NCI-H1417 (cell line): ENCODE data around the gene TTC1.
A peak's percentile ranks its signal among the peaks of the same experiment; 100 is the strongest.
"Not testable (repeated sequence)": the region's sequence is repeated elsewhere in the genome, so short reads cannot be mapped to it uniquely, and the experiment has no call there.

ENCODE experiments used
- DNase-seq, 3 experiments: peaks; one replicate each; lab custom pipeline; 2025; lab: John Stamatoyannopoulos, UW

TTC1 gene, protein sequence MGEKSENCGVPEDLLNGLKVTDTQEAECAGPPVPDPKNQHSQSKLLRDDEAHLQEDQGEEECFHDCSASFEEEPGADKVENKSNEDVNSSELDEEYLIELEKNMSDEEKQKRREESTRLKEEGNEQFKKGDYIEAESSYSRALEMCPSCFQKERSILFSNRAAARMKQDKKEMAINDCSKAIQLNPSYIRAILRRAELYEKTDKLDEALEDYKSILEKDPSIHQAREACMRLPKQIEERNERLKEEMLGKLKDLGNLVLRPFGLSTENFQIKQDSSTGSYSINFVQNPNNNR

DNA sequence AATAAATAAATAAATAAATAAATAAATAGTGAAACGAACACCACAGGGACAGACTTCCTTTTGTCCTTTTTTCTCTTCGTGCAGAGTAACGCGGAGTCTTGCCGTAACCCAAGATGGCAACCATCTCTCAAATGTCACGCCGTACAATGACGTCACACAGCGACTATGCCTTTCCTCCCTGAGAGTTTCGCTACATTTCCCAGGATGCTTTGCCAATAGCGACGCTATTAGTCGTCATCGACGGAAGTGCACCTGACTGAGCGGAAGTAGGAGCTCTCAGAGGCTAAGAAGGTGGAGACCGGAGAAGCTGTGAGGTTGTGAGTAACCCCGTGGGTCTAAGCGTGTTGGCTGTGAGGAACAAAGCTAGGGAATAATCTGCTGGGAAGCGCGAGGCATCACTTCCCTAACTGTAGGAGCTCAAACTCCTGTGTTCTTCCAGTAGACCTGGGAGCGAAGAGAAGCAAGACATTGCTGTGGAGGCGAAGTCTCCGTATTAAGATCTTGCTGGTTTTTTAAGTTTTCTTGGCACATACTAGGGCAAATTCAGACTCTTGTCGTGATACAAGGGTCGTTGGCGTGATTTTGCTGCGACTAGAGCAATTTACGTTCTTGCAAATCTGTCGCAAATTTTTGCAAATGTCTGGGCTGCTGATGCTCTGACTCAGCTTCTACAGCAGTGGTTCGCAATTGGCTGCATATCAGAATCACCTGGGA is at the start of gene TTC1:
Gene TTC1, plus strand, starts transcription at position 263 of the 714 bp plus-strand sequence. CDS start 1,390 bp downstream, outside the sequence.
- peak; percentile 87 to 98 (median 98) for DNase-seq

DNA sequence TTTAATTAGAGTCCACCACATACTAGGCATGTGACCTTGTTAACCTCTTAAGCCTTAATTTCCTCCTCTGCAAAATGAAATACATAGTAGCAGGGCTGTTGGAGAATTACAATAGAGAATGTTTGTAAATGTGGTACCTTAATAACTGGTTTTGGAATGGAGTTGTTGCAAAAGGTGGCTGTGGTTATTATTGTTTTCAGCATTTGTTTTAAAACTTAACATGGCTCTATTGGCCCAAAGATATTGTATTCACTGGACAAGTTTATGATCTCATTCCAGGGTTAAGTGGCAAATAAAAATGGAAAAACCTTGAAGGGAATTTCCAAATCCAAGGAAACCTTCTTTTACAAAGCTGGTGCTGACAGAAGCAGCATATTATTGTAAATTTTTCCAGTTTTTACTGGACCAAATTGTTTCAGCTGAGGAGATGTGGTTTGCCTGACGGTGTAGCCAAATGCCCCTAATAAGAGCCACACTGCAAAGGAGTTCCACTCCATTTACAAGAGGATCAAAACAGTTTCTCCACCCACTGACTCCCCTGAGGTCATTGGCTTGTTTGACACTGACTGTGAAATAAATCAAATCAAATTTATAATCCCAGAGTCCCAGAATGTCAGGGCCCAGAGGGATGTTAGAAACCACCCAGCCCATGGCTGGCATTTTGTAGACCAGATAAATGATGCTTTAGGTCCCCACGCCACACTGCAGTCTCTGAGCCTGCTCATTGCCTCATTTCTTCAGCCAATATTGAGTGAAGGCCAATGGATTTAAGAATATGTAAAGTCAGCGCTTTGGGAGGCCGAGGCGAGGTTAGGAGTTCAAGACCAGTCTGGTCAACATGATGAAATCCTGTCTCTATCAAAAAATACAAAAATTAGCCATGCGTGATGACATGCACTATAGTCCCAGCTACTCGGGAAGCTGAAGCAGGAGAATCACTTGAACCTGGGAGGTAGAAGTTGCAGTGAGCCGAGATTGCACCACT is 47.5 kb upstream of the TTC1 start:
- DNase-seq, result no peak

DNA sequence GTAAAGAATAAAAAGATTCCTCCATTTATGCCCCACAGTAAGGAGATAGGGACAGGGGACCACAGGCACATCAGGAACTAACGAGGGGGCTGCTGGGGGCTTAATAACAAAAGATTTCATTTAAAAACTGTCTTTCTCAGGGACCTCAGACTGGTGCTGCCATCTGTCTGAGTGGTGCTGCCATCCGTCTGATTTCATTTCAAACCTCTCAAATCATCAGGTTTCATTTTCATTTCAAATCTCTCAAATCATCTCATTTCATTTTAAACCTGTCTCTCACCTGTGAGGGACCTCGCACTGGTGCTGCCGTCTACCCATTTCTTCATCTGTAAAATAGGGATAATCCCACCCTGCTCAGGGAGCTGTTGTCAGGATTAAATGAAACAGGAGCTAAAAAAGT is 46.7 kb upstream of the TTC1 start:
- no peak for DNase-seq

DNA sequence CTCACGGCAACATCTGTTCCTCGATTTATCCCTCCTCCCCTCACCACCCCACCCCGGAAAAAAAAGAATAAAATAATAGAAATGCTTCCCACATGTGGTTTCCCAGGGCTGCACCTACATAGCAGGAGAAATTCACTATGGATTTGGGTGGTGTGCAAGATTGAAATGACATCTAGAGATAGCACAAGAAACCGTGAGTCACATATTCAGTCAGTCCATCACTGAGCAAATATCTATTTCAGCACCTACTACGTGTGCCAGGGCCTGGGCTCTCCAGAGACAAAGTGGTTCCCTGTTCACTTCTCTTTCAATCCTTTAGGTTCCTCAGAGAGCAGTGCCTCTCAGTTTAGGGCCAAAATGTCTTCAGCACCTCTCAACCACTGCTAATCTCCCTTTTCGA is 45.0 kb upstream of the TTC1 start:
- DNase-seq, result no peak

DNA sequence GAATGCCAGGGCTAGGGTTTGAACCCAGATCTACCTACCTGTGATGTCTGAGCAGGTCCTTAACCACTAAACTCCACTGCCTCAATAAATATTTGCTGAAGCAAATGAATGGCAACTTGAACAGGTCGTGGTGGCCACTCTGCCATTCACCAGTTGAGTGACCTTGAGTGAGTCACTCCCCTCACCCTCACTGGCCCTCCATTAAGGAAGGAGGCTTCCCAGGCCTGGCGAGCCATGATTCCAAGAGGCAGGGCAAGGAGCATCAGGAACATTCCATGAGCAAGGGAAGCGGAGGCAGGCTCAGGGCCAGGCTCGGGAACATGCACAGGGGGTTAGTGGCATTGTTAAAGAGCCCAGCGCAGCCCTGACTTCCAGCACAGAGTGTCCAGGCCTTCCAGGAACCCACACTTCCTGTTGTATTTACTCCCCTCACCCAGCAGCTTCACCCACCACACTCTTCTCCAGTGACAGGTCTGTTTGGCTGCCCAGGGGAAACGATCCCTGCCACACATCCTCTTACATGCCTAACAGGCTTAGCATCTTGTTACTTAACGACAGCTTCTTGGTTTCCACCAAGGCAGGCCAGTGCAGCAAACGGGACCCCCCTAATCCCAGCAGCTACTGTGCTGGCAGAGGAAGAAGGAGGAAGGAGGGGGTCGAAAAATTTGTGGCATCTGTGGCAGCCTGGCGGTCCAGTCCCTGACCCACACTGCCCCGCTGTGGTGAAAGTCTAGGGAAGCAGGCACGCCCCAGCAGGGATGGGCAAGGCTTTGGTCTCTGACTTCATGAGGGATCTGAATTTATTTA is 43.7 kb upstream of the TTC1 start:
- DNase-seq, result peak in 1 of 3 experiments; percentile 8

DNA sequence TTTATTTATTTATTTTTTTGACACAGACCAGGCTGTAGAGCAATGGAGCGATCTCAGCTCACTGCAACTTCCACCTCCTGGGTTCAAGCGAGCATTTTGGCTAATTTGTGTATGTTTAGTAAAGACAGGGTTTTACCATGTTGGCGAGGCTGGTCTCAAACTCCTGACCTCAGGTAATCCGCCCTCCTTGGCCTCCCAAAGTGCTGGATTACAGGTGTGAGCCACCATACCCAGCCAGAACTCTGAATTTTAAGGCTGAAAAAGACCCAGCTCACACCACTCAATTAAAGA is 43.2 kb upstream of the TTC1 start:
- not testable (repeated sequence) for DNase-seq

DNA sequence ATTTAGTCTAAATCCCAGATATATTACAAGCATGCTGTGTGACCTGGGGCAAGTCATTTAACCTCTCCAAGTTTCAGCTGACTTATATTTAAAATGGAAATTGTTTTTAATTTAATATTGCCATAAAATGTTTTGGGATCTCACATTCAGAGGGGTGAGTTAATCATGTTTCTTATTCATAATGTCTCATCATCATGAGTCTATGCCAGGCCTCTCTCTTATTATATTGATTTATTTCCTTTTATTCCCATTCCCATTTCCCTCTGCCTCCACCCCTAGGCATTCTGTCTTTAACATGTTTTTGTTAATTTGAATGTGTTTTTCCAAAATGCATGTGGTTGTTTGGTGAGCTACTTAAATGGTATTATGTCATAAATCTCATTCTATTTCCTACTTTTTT is 39.0 kb upstream of the TTC1 start:
- no peak for DNase-seq

DNA sequence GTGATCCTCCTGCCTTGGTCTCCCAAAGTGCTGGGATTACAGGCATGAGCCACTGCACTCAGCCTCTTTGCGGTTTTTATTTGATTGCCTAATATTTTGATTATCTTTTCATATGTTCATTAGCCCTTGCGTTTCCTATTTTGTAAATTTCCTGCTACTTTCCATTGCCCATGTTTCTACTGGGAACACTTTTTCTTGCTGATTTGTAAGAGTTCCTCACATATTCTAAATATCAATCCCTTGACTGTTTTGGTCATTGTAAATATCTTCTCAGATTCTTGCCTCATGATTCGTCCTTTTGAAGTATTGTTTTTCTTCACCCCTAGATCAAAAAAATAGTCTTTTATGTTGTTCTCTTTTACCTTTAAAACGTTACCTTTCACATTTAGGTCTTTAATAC is 37.9 kb upstream of the TTC1 start:
- no peak for DNase-seq

DNA sequence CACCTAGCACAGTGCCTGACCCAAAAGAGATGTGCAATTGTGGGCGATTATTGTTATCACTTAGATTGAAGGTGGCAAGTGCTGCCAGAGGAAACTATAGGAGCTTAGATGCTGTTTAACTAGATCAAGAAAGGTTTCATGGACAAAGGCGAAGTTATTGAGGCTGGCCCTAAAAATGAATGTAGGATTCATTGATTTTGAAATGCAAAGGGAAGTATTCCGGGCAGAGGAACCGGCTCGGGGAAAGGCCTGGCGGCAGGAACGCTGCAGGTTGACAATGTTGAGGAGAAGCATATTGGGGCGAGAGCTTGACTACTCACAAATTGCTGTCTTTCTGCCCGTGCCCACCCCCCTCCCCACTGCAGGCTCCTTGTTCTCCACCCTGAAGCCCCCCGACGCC is 37.4 kb upstream of the TTC1 start:
- DNase-seq, result no peak

DNA sequence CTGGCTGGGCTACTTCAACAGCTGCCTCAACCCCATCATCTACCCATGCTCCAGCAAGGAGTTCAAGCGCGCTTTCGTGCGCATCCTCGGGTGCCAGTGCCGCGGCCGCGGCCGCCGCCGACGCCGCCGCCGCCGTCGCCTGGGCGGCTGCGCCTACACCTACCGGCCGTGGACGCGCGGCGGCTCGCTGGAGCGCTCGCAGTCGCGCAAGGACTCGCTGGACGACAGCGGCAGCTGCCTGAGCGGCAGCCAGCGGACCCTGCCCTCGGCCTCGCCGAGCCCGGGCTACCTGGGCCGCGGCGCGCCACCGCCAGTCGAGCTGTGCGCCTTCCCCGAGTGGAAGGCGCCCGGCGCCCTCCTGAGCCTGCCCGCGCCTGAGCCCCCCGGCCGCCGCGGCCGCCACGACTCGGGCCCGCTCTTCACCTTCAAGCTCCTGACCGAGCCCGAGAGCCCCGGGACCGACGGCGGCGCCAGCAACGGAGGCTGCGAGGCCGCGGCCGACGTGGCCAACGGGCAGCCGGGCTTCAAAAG is 36.9 kb upstream of the TTC1 start:
- peak in 2 of 3 experiments; percentile 55 to 62 for DNase-seq

DNA sequence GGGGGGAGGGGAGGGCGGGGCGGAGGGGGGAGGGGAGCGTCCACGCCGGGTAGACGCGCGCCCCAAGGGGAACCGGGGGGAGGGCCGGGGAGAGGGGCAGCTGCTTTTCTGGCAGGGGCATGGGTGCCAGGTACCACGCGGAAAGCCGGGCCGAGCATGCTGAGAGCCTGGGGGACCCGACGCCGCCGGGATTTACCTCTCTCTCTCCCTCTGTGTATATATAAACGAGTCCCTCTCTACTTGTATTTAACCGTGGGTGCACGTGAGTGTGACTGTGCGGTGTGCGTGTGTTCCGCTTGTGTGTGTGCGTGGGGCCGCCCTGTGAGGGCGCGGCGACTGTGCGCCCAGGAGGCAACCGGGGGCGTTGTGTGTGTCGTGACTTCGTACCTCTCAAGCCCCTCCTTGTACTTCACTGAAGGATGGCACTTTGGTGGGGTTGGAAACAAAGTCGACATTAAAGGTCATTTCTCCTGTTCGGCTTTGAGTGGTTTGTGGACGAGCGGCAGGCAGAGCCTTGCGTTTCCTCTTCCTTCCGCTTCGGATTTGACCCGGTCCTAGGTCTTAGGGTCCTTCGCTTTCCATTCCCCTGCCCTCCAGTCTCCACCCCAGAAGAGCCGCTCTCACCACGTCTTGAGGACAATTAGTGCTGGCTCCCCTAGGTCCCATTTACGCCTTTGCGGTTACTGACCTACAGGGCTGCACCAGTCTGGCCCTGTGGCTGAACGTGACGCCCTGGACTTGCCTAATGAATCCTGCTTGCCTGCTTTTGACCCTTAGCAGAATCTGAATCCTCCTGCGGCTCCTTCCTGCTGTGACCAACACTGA is 36.2 kb upstream of the TTC1 start:
- no peak for DNase-seq

DNA sequence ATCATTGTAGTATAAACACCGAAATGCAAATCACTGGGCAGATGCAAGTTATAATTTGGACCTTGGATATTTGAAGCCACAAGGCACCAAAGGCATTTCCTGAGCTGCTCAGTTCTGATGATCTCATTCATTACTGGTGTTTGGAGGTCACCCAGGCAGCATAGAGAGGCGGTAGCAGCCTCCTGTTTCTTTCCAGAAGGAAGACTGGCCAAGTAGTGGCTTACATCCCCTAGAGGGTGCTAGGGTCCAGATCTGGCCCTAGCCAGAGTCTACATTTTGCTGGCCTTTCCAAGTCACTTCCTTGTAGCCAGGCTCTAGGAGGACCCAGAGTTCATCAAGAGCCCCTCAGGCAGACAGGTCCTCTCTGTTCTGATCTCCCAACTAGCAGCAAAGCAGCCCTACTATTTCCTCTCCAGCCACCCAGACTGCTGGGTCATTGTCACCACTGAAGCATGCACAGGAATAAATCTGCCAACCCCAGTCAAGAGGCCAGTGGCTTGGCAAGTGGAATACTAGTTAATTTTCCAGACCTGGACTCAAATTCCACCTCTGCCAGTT is 33.4 kb upstream of the TTC1 start:
- no peak for DNase-seq

DNA sequence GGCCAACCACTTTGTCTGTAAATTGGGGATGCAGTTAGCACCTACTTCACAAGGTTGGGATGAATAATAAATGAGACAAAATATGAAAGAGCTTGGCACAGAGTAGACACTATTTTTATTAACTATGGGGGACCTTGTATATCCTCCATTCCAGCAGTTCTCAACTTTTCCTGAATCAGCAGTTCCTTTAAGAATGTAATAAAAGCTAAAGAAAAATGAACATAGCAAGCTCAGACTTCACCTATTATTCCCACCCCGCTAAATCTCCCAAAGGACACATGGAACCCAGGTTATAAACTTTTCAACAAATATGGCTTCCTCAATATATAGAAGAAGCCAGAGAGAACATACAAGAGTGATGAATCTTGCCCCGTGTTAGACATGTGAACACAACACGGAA is 32.0 kb upstream of the TTC1 start:
- no peak for DNase-seq

DNA sequence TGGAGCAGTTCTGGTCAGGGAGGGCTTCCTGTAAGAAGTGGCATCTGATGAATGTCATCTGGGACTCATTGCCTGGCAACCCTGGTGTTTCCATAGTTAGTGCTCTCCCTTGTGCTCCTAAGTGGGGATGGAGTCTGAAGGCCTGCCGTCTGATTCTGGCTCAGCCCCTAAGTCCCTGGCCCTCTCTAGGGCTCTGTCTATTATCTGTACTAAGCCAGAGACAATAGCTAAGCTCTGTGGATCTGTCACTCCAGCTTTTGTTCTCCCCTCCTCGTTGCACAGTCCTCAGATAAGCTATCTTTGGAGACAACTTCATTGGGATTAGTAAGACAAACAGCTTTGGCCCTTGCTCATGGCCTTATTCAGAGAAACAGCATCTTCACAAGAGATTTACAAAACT is 30.6 kb upstream of the TTC1 start:
- DNase-seq, result no peak

DNA sequence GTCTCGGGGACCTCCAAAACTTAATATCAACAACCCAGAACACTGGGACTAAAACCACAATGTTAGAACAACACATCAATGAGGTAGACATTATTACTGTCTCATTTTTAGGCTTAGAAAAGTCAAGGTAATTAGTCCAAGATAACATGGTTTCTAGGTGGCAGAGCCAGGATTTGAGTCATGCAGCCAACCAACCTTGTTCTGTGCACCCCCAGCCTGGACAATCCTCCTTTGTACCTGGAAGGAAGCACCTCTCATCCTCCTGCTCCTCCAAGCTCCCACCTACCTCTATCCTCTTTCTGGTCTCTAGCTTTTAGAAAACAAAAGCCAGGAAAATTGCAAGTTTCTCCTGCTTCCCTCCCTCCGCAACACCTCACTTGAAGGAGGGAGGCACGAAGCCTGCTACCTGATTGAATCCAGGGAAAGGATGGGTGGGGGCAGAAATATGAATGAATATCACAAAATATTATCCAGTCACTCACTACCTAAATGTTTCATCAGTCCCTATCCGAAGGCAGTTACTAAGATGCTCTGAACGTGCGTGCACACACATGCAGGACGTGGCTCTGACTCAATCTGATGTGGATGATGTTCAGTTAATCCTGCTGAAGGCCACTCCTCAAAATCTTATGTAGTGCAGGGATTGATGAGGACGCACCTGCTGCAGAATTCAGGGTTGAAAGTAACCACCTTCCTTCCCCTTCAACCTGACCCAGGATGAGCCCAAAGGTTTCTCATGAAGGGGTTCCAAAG is 26.3 kb upstream of the TTC1 start:
- no peak for DNase-seq

DNA sequence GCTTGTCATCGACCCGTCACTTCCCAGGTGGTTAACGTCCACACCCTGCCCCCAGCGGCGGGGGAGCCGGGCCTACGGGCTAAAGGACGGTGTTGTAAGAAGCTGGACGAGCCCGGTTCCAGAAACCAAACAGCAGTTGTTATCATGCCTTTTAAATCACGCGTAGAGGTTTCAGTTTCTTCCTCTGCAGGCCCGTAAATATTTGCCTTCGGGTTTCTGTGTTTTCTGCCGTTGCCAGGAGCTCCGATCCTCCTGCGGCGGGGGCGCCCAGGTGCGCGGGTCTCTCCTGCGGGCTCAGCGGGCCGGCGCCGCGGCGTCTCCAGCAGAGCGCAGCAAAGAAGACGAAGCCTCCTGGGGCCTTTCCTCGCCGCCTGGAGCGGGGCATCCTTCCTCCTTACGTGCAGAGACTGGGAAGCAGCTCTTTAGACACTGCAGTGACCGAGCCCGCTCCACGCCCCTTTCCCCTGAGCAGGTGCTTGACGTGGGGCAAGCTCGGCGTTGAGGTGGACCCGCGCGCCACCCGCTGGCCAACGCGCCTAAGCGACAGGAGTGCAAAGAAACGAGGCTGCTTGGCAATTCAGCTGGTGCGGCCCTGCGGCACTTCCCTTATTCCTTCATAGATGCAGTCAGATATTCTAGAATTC is 21.8 kb upstream of the TTC1 start:
- DNase-seq, result peak; percentile 83 to 90 (median 88)

DNA sequence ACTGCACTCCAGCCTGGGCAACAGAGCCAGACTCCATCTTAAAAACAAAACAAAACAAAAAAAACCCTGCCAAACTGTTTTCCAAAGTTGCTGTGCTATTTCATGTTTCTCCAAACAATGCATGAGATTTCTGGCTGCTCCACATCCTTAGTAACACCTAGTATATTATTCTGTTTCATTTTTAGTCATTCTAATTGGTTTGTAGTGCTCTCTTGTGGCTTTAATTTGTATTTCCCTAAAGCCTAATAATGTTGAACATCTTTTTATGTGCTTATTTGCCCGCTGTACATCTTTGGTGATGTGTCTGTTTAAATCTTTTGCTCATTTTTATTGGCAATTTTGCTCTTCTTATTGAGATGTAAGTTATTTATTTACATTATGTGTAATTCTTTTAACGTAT is 18.4 kb upstream of the TTC1 start:
- peak in 1 of 3 experiments; percentile 3 for DNase-seq

DNA sequence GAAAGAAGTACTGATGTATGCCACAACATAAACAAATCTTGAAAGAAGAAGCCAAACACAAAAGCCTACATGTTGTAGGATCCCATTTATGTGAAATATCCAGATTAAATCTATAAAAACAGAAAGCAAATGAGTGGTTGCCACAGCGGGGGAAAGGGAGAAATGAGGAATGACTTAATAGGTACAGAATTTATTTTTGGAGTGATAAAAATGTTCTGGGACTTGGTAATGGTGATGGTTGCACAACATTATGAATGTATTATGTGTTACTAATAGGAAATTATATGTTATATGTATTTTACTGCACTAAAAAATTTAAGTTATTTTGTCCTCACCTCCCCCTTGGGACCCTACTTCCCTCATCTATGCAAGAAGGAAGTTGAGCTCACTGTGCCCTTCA is 16.4 kb upstream of the TTC1 start:
- no peak for DNase-seq

DNA sequence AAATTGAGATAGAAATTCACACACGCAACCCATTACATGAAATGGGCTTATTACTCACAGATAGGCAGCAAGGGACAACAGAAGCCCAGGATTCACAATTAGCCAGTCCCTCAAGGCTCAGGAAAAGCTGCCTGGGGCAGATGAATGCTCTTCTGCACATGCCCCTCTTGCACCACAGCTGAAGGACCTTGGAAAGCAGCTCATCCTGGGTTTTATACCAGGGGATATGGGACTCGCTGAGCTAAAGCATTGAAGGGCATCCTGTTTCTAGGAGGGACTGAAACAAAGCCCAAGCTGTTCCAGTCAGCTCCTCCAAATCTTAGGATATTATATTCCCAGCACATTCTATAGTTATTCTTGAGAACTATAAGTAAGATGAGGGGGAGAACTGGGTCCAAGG is 15.7 kb upstream of the TTC1 start:
- DNase-seq, result no peak
